VCaP (cell line): ENCODE results near the gene ABL1.

ENCODE experiments used
- H3K27ac ChIP-seq: fragments of 450-650 bp; 2 replicates; pipeline ENCODE4 v1.5.1; 2017
- CTCF ChIP-seq: fragments of 450-650 bp; conservative IDR thresholded peaks from 2 replicates; pipeline ENCODE4 v1.5.1; 2017; ENCODE audit warnings: mild to moderate bottlenecking, moderate library complexity

Gene ABL1

GRCh38 chr9:130927995-130928900 is 93.2 kb downstream of the ABL1 start:
- no peak for TF ChIP-seq CTCF
- H3K27ac ChIP-seq: peak overlapping the region; percentile 36; the same call in 1 of the 2 replicates

- H3K27ac ChIP-seq: no peak overlapping the region
- TF ChIP-seq CTCF: no peak
Measured at GRCh38 chr9:130929571-130930038, 94.6 kb downstream of the ABL1 start.

- TF ChIP-seq CTCF: no peak
- no peak overlapping the region for H3K27ac ChIP-seq
Measured at GRCh38 chr9:130930132-130930803, 95.2 kb downstream of the ABL1 start.

GRCh38 chr9:130930804-130931349 is 95.8 kb downstream of the ABL1 start:
- peak overlapping the region; percentile 28; the same call in 1 of the 2 replicates for H3K27ac ChIP-seq
- no peak for TF ChIP-seq CTCF

- no peak for TF ChIP-seq CTCF
- peak overlapping the region; percentile 28 for H3K27ac ChIP-seq
Measured at GRCh38 chr9:130931508-130932254, 96.6 kb downstream of the ABL1 start.

GRCh38 chr9:130932255-130933079 is 97.4 kb downstream of the ABL1 start:
- TF ChIP-seq CTCF: no peak
- peak overlapping the region; percentile 28 for H3K27ac ChIP-seq
